Suprapubic skin (tissue), 3 donors: ENCODE measurements around the gene APH1A.
"Not testable (repeated sequence)": the region's sequence is repeated elsewhere in the genome, so short reads cannot be mapped to it uniquely, and the experiment has no call there.

Experiments used
- POLR2AphosphoS5 ChIP-seq, 3 donors: sonication (generic); formaldehyde crosslinking; IDR thresholded peaks; one replicate each; pipeline ENCODE4 v1.6.1; 2017; ENCODE audit warnings: antibody characterized with exemption in 3 of 3
- TF ChIP-seq, protein P1 (sequence below), 2 donors: fragments of 200-600 bp in 1 of 2; fragments of 450-650 bp in 1 of 2; sonication (generic) in 1 of 2; IDR thresholded peaks; one replicate each; pipeline ENCODE4 v1.5.1; 2016 to 2019; ENCODE audit warnings: antibody characterized with exemption in 2 of 2, mild to moderate bottlenecking in 1 of 2, moderate library complexity in 1 of 2

DNA sequence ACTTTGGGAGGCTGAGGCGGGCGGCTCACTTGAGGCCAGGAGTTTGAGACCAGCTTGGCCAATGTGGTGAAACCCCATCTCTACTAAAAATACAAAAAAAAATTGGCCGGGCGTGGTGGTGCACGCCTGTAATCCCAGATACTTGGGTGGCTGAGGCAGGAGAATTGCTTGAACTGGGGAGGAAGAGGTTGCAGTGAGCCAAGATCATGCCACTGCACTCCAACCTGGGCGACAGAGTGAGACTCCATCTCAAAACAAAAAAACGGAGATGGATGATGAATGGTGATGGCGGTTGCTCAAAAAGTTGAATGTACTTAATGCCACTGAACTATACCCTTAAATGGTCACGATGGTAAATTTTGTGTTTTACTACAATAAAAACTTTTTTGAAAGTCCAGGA is 39.8 kb upstream of the APH1A start:
- TF ChIP-seq POLR2AphosphoS5 (IDR thresholded peaks at IDR 0.05) = not testable (repeated sequence)
- TF ChIP-seq, protein P1, sequence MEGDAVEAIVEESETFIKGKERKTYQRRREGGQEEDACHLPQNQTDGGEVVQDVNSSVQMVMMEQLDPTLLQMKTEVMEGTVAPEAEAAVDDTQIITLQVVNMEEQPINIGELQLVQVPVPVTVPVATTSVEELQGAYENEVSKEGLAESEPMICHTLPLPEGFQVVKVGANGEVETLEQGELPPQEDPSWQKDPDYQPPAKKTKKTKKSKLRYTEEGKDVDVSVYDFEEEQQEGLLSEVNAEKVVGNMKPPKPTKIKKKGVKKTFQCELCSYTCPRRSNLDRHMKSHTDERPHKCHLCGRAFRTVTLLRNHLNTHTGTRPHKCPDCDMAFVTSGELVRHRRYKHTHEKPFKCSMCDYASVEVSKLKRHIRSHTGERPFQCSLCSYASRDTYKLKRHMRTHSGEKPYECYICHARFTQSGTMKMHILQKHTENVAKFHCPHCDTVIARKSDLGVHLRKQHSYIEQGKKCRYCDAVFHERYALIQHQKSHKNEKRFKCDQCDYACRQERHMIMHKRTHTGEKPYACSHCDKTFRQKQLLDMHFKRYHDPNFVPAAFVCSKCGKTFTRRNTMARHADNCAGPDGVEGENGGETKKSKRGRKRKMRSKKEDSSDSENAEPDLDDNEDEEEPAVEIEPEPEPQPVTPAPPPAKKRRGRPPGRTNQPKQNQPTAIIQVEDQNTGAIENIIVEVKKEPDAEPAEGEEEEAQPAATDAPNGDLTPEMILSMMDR (IDR thresholded peaks at IDR 0.05) = not testable (repeated sequence)
